Breast epithelium (tissue), 4 donors: ENCODE data around the gene KLB. TPM values are rescaled to one million over a fixed set of nuclear protein-coding genes. Genes with fewer than 3 reads are reported as not detected.
A peak's percentile ranks its signal among the peaks of the same experiment; 100 is the strongest.
"Not testable (repeated sequence)": the region's sequence is repeated elsewhere in the genome, so short reads cannot be mapped to it uniquely, and the experiment has no call there.

Experiments used
- DNase-seq, 2 donors: peaks; one replicate each; pipeline ENCODE4 v3.0.0-alpha.2; 2019; ENCODE audit warnings: low spot score in 2 of 2
- H3K27ac ChIP-seq, 2 donors: fragments of 200-600 bp; sonication (generic) in 1 of 2; one replicate each; pipeline ENCODE4 v1.5.1; 2016 to 2019; ENCODE audit warnings: mild to moderate bottlenecking in 1 of 2
- H3K27me3 ChIP-seq, 2 donors: fragments of 200-600 bp; sonication (generic) in 1 of 2; one replicate each; pipeline versions ENCODE4 v1.5.1 to v1.6.0; 2017 to 2019; ENCODE audit warnings: control low read depth in 1 of 2, mild to moderate bottlenecking in 1 of 2
- H3K36me3 ChIP-seq: fragments of 200-600 bp; one replicate; pipeline ENCODE4 v1.5.1; 2019
- H3K4me1 ChIP-seq, 2 donors: fragments of 200-600 bp; sonication (generic); one replicate each; pipeline ENCODE4 v1.5.1; 2016 to 2019; ENCODE audit warnings: control low read depth in 1 of 2
- H3K4me3 ChIP-seq, 3 donors: fragments of 200-600 bp; sonication (generic); 1 replicate in 2 of 3; 2 replicates in 1 of 3; pipeline ENCODE4 v1.5.1; 2016 to 2019; ENCODE audit warnings: mild to moderate bottlenecking in 3 of 3, moderate library complexity in 2 of 3
- H3K9me3 ChIP-seq, 2 donors: fragments of 200-600 bp; sonication (generic) in 1 of 2; one replicate each; pipeline ENCODE4 v1.5.1; 2016 to 2019; ENCODE audit warnings: control low read depth in 1 of 2
- CTCF ChIP-seq, 3 donors: fragments of 450-650 bp; IDR thresholded peaks; one replicate each; pipeline ENCODE4 v1.5.1; 2016 to 2017; ENCODE audit warnings: antibody characterized with exemption in 3 of 3, mild to moderate bottlenecking in 3 of 3, moderate library complexity in 3 of 3
- POLR2A ChIP-seq: fragments of 450-650 bp; IDR thresholded peaks from one replicate; pipeline ENCODE4 v1.6.1; 2016; ENCODE audit warnings: antibody characterized with exemption, mild to moderate bottlenecking, moderate library complexity
- POLR2AphosphoS5 ChIP-seq, 3 donors: sonication (generic); formaldehyde crosslinking; IDR thresholded peaks; one replicate each; pipeline ENCODE4 v1.6.1; 2017; ENCODE audit warnings: antibody characterized with exemption in 3 of 3
- intact Hi-C: fragments of 100-400 bp; cut with DNase I; formaldehyde crosslinking; loops from one replicate; pipeline ENCODE4 v1.15.1; 2023; ENCODE audit warnings: low total_unique reads
- total RNA-seq, 3 donors: library from RNA; depleted of rRNA; stranded (reverse); fragments of >200 nt; gene quantifications; one replicate each; pipeline ENCODE4 v1.1.0, GENCODE V29; 2016

The KLB gene
- 10 to 100 TPM in 1 of 3 donors, 1 to 10 TPM in 2; 2.0 to 23.2 (median 4.6) TPM for total RNA-seq

GRCh38 chr4:39406763-39407583 is at the start of gene KLB:
Gene KLB (plus strand): TSS chr4:39406930. CDS start chr4:39406950, 20 bp downstream.
- Histone ChIP-seq H3K36me3 (no peaks in the 10 kb centered on the region), H3K4me1 (no peaks in the 10 kb centered on the region), H3K27ac (no peak within 1 kb of the TSS), H3K27me3 (no peaks in the 10 kb centered on the region), H3K9me3 (no peaks in the 10 kb centered on the region), H3K4me3 (no peak within 1 kb of the TSS)
- TF ChIP-seq CTCF (IDR thresholded peaks at IDR 0.05) (no peak), POLR2A (no peak), POLR2AphosphoS5 (IDR thresholded peaks at IDR 0.05) (no peak)
- intact Hi-C loops, result no loop called here
- DNase-seq, result no peak

GRCh38 chr4:39357002-39357401 is 49.7 kb upstream of the KLB start:
- TF ChIP-seq POLR2A, result no peak
- no peak for TF ChIP-seq CTCF (IDR thresholded peaks at IDR 0.05)
- no peak for TF ChIP-seq POLR2AphosphoS5 (IDR thresholded peaks at IDR 0.05)
- Histone ChIP-seq H3K4me3 (no peak overlapping the region), H3K27ac (peak overlapping the region in 1 of 2 donors; percentile 29), H3K27me3 (no peaks in the 10 kb centered on the region), H3K36me3 (no peaks in the 10 kb centered on the region), H3K4me1 (no peaks in the 10 kb centered on the region), H3K9me3 (no peaks in the 10 kb centered on the region)
- intact Hi-C loops, result no loop called here
- DNase-seq, result no peak

GRCh38 chr4:39360611-39361010 is 46.1 kb upstream of the KLB start:
- intact Hi-C loops, H3K27me3 ChIP-seq, DNase-seq, H3K27ac ChIP-seq, H3K4me1 ChIP-seq, H3K36me3 ChIP-seq, H3K9me3 ChIP-seq, H3K4me3 ChIP-seq: not testable (repeated sequence)

- Histone ChIP-seq H3K9me3 (no peaks in the 10 kb centered on the region), H3K4me3 (no peak overlapping the region), H3K4me1 (peaks cover 0 to 6% of the 10 kb centered on the region in 2 donors), H3K27ac (no peak overlapping the region), H3K36me3 (peaks cover 7% of the 10 kb centered on the region), H3K27me3 (no peaks in the 10 kb centered on the region)
- DNase-seq, result no peak
- intact Hi-C loops, result no loop called here
- no peak for TF ChIP-seq POLR2A
Observed at GRCh38 chr4:39362827-39363226, 43.9 kb upstream of the KLB start.

- no peak for DNase-seq
- peaks cover 7% of the 10 kb centered on the region for H3K36me3 ChIP-seq
- no peaks in the 10 kb centered on the region for H3K9me3 ChIP-seq
- no peak overlapping the region for H3K27ac ChIP-seq
- TF ChIP-seq POLR2A, result no peak
- TF ChIP-seq POLR2AphosphoS5 (IDR thresholded peaks at IDR 0.05), result no peak
- no peak for TF ChIP-seq CTCF (IDR thresholded peaks at IDR 0.05)
- H3K4me3 ChIP-seq, result no peak overlapping the region
- peaks cover 0 to 6% of the 10 kb centered on the region in 2 donors for H3K4me1 ChIP-seq
- intact Hi-C loops, result no loop called here
- no peaks in the 10 kb centered on the region for H3K27me3 ChIP-seq
Observed at GRCh38 chr4:39363773-39364393, 42.8 kb upstream of the KLB start.

GRCh38 chr4:39365360-39365759 is 41.4 kb upstream of the KLB start:
- DNase-seq, result no peak
- Histone ChIP-seq H3K27me3 (no peaks in the 10 kb centered on the region), H3K4me1 (peaks cover 0 to 6% of the 10 kb centered on the region in 2 donors), H3K4me3 (peak overlapping the region; percentile 96 to 99 (median 98)), H3K36me3 (peaks cover 7% of the 10 kb centered on the region), H3K27ac (peak overlapping the region; percentile 93), H3K9me3 (no peaks in the 10 kb centered on the region)
- intact Hi-C loops, result no loop called here
- TF ChIP-seq CTCF (IDR thresholded peaks at IDR 0.05) (no peak), POLR2A (no peak), POLR2AphosphoS5 (IDR thresholded peaks at IDR 0.05) (no peak)
